Spleen (tissue), 7 donors: ENCODE measurements around the gene AGPS.

ENCODE experiments used
- CTCF ChIP-seq, 11 experiments: fragments of 200-600 bp in 7 of 11; fragments of 450-650 bp in 4 of 11; sonication (generic) in 4 of 11; IDR thresholded peaks in 8 of 11; conservative IDR thresholded peaks in 3 of 11; 1 replicate in 7 of 11; 2 replicates in 4 of 11; pipeline versions ENCODE4 v1.4.0 to v1.8.0; 2016 to 2021; ENCODE audit warnings: antibody characterized with exemption in 11 of 11, inconsistent platforms in 4 of 11, mild to moderate bottlenecking in 1 of 11
- POLR2A ChIP-seq, 3 donors: fragments of 450-650 bp; IDR thresholded peaks; one replicate each; pipeline ENCODE4 v1.5.1; 2017; ENCODE audit warnings: antibody characterized with exemption in 3 of 3, mild to moderate bottlenecking in 1 of 3
- POLR2AphosphoS5 ChIP-seq, 3 donors: sonication (generic); formaldehyde crosslinking; IDR thresholded peaks; one replicate each; pipeline ENCODE4 v1.5.1; 2017; ENCODE audit warnings: antibody characterized with exemption in 3 of 3
- donor health status: DM: no; HTN: no; CAD: no; lungs with moderate emphysema.
- donor health status: DM: no; HTN: no; CAD: no.
- donor health status: DM: no; HTN: no; CAD: no.

GRCh38 chr2:177474301-177474700 is 81.7 kb downstream of the AGPS start:
- TF ChIP-seq CTCF (IDR thresholded peaks at IDR 0.05 in 8 of 11, conservative IDR thresholded peaks at IDR 0.05 in 3 of 11) = no peak
- TF ChIP-seq POLR2A (IDR thresholded peaks at IDR 0.05) = no peak
- TF ChIP-seq POLR2AphosphoS5 (IDR thresholded peaks at IDR 0.05) = no peak
